ENCODE data around the gene DENND6B.
"Not testable (repeated sequence)": the region's sequence is repeated elsewhere in the genome, so short reads cannot be mapped to it uniquely, and the experiment has no call there.

The DENND6B gene

GRCh38 chr22:50289151-50289941, 37.5 kb downstream of the DENND6B start:
- no peak for DNase-seq (ENCODE audit: low spot score)

- DNase-seq (ENCODE audit: low spot score): no peak
Measured at GRCh38 chr22:50287731-50288130, 39.1 kb downstream of the DENND6B start.

- no peak for DNase-seq (ENCODE audit: low spot score)
Measured at GRCh38 chr22:50286701-50287318, 40.0 kb downstream of the DENND6B start.

GRCh38 chr22:50286275-50286674, 40.5 kb downstream of the DENND6B start:
- no peak for DNase-seq (ENCODE audit: low spot score)

- no peak for DNase-seq (ENCODE audit: low spot score)
Measured at GRCh38 chr22:50285568-50286229, 41.1 kb downstream of the DENND6B start.

GRCh38 chr22:50284479-50284878, 42.3 kb downstream of the DENND6B start:
- DNase-seq (ENCODE audit: low spot score): no peak

GRCh38 chr22:50283821-50284220, 43.0 kb downstream of the DENND6B start:
- DNase-seq (ENCODE audit: low spot score): no peak

GRCh38 chr22:50282361-50283155, 44.3 kb downstream of the DENND6B start:
- peak; percentile 74 for DNase-seq (ENCODE audit: low spot score)

- DNase-seq (ENCODE audit: low spot score): no peak
Measured at GRCh38 chr22:50281957-50282356, 44.9 kb downstream of the DENND6B start.

GRCh38 chr22:50281384-50281760, 45.4 kb downstream of the DENND6B start:
- no peak for DNase-seq (ENCODE audit: low spot score)

GRCh38 chr22:50280708-50281383, 46.0 kb downstream of the DENND6B start:
- no peak for DNase-seq (ENCODE audit: low spot score)

- DNase-seq (ENCODE audit: low spot score): no peak
Measured at GRCh38 chr22:50280022-50280707, 46.6 kb downstream of the DENND6B start.

- no peak for DNase-seq (ENCODE audit: low spot score)
Measured at GRCh38 chr22:50278956-50279619, 47.7 kb downstream of the DENND6B start.

GRCh38 chr22:50278461-50278860, 48.4 kb downstream of the DENND6B start:
- no peak for DNase-seq (ENCODE audit: low spot score)

GRCh38 chr22:50277761-50278160, 49.1 kb downstream of the DENND6B start:
- DNase-seq (ENCODE audit: low spot score): no peak

- DNase-seq (ENCODE audit: low spot score): no peak
Measured at GRCh38 chr22:50276143-50276542, 50.7 kb downstream of the DENND6B start.

GRCh38 chr22:50275181-50276055, 51.4 kb downstream of the DENND6B start:
- DNase-seq (ENCODE audit: low spot score): no peak

- no peak for DNase-seq (ENCODE audit: low spot score)
Measured at GRCh38 chr22:50274771-50275170, 52.0 kb downstream of the DENND6B start.

GRCh38 chr22:50274311-50274710, 52.5 kb downstream of the DENND6B start:
- no peak for DNase-seq (ENCODE audit: low spot score)

- DNase-seq (ENCODE audit: low spot score): not testable (repeated sequence)
Measured at GRCh38 chr22:50273781-50274180, 53.0 kb downstream of the DENND6B start.
